SK-N-MC (cell line): ENCODE results near the gene CHD2.

Experiments
- EZH2 ChIP-seq: fragments of 200-600 bp; sonication (generic); IDR thresholded peaks from one replicate; pipeline ENCODE4 v1.6.1; 2017; ENCODE audit warnings: antibody characterized with exemption
- FOXP2 ChIP-seq: optimal IDR thresholded peaks from 2 replicates; pipeline ENCODE3; 2011; ENCODE audit warnings: mild to moderate bottlenecking, moderate library complexity; ENCODE audit not compliant: insufficient read depth; ENCODE audit errors: extremely low read length, control extremely low read depth
- POLR2AphosphoS5 ChIP-seq: IDR thresholded peaks from 2 replicates; pipeline ENCODE4 v1.6.1; 2012; ENCODE audit warnings: mild to moderate bottlenecking, low read depth, low read length, borderline replicate concordance

GRCh38 chr15:92921215-92922131, 21.3 kb downstream of the CHD2 start:
- TF ChIP-seq EZH2 (no peak), POLR2AphosphoS5 (no peak), FOXP2 (no peak)
